Mesendoderm (in vitro differentiated cells): ENCODE data around the gene SLC4A11.

ENCODE experiments used
- DNase-seq: peaks from one replicate; pipeline ENCODE4 v3.0.0; 2013
- H2AK5ac ChIP-seq: 2 replicates; pipeline ENCODE4 v1.6.1; 2013; ENCODE audit warnings: low read length, inconsistent platforms
- H2BK120ac ChIP-seq: 2 replicates; pipeline ENCODE4 v1.6.1; 2013; ENCODE audit warnings: low read depth, mild to moderate bottlenecking, low read length, moderate library complexity, mixed read lengths
- H2BK15ac ChIP-seq: replicated peaks from 2 replicates; pipeline ENCODE4 v1.6.1; 2013; ENCODE audit warnings: low read depth, mild to moderate bottlenecking, moderate library complexity
- H2BK5ac ChIP-seq: 2 replicates; pipeline ENCODE4 v1.6.1; 2013; ENCODE audit warnings: low read length, inconsistent platforms
- H3K18ac ChIP-seq: 2 replicates; pipeline ENCODE4 v1.6.1; 2013; ENCODE audit warnings: mild to moderate bottlenecking, low read length, mixed read lengths
- H3K23ac ChIP-seq: one replicate; pipeline ENCODE4 v1.6.1; 2013; ENCODE audit warnings: low read length
- H3K27ac ChIP-seq: 2 replicates; pipeline ENCODE4 v1.5.1; 2013; ENCODE audit warnings: low read depth, mild to moderate bottlenecking, inconsistent platforms, low read length, moderate library complexity
- H3K27me3 ChIP-seq: 2 replicates; pipeline ENCODE4 v1.6.1; 2013; ENCODE audit warnings: low read length, control low read depth, mild to moderate bottlenecking, inconsistent platforms; ENCODE audit not compliant: insufficient read depth, poor library complexity
- H3K36me3 ChIP-seq: 2 replicates; pipeline ENCODE4 v1.6.1; 2013; ENCODE audit warnings: low read length, inconsistent platforms; ENCODE audit not compliant: control insufficient read depth, insufficient read depth
- H3K4ac ChIP-seq: one replicate; pipeline ENCODE4 v1.6.1; 2013; ENCODE audit warnings: low read depth, mild to moderate bottlenecking, low read length, moderate library complexity
- H3K4me1 ChIP-seq: 2 replicates; pipeline ENCODE4 v1.6.1; 2013; ENCODE audit warnings: low read depth, low read length, inconsistent platforms; ENCODE audit not compliant: control insufficient read depth
- H3K4me2 ChIP-seq: 2 replicates; pipeline ENCODE4 v1.6.1; 2013; ENCODE audit warnings: low read length
- H3K4me3 ChIP-seq: 2 replicates; pipeline ENCODE4 v1.5.1; 2013; ENCODE audit warnings: mild to moderate bottlenecking, low read length
- H3K56ac ChIP-seq: one replicate; pipeline ENCODE4 v1.6.1; 2013; ENCODE audit warnings: low read length
- H3K79me1 ChIP-seq: 2 replicates; pipeline ENCODE4 v1.6.1; 2013; ENCODE audit warnings: low read length, inconsistent platforms
- H3K79me2 ChIP-seq: 2 replicates; pipeline ENCODE4 v1.6.1; 2013; ENCODE audit warnings: mild to moderate bottlenecking, low read length; ENCODE audit not compliant: control insufficient read depth, insufficient read depth
- H3K9ac ChIP-seq: 2 replicates; pipeline ENCODE4 v1.6.1; 2013; ENCODE audit warnings: low read length, inconsistent platforms
- H4K5ac ChIP-seq: one replicate; pipeline ENCODE4 v1.6.1; 2013; ENCODE audit warnings: low read length
- H4K8ac ChIP-seq: one replicate; pipeline ENCODE4 v1.6.1; 2013; ENCODE audit warnings: low read depth, mild to moderate bottlenecking, control low read depth, low read length, moderate library complexity
- WGBS: extraction: QIAGEN DNeasy Blood & Tissue Kit; methylation state at CpG from one replicate; pipeline ENCODE4 v1.1.7; 2013; ENCODE audit warnings: low lambda C conversion rate, missing lambda C conversion rate; ENCODE audit not compliant: insufficient coverage; ENCODE audit errors: extremely low coverage; 5-methylcytosine and 5-hydroxymethylcytosine counted together

SLC4A11 gene

DNA sequence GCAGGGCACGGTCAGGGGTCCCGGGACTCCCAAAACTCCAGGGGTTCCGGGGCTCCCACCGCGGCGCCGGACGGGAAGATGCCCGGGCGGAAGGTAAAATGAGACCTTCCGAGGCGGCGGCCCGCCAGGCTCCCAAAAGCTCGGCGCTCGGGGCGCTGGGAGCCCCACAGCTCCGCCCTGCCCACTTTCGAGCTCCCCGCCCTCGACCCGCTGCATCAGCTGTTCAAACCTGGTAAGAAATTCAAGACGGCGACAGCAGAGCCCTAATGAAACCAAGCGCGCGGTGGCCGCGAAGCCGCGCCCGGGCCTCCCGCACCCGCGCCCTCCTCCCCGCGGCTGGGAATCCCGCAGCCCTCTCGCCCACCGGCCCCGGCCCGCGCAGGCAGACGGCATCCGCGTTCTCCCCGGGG is 369 bp downstream of the SLC4A11 start:
- H3K27ac ChIP-seq = no peak overlapping the region
- no peak overlapping the region for H3K4ac ChIP-seq
- peak overlapping the region; percentile 45 for H3K4me3 ChIP-seq
- no peak overlapping the region for H2BK5ac ChIP-seq
- peak overlapping the region; percentile 60 for H3K9ac ChIP-seq
- no peak overlapping the region for H4K8ac ChIP-seq
- peaks cover 9% of the 10 kb centered on the region for H3K27me3 ChIP-seq
- H4K5ac ChIP-seq = no peak overlapping the region
- H3K36me3 ChIP-seq = no peaks in the 10 kb centered on the region
- H3K4me1 ChIP-seq = no peaks in the 10 kb centered on the region
- no peaks in the 10 kb centered on the region for H3K79me2 ChIP-seq
- H2BK15ac ChIP-seq = no peak overlapping the region
- H3K23ac ChIP-seq = peak overlapping the region; percentile 24
- no CpG with 5 or more reads among the region's 48 CpGs for WGBS
- no peak overlapping the region for H3K18ac ChIP-seq
- H3K4me2 ChIP-seq = peak overlapping the region; percentile 86
- no peaks in the 10 kb centered on the region for H3K79me1 ChIP-seq
- H2AK5ac ChIP-seq = no peak overlapping the region
- DNase-seq = no peak
- H2BK120ac ChIP-seq = no peak overlapping the region
- H3K56ac ChIP-seq = peak overlapping the region; percentile 76

DNA sequence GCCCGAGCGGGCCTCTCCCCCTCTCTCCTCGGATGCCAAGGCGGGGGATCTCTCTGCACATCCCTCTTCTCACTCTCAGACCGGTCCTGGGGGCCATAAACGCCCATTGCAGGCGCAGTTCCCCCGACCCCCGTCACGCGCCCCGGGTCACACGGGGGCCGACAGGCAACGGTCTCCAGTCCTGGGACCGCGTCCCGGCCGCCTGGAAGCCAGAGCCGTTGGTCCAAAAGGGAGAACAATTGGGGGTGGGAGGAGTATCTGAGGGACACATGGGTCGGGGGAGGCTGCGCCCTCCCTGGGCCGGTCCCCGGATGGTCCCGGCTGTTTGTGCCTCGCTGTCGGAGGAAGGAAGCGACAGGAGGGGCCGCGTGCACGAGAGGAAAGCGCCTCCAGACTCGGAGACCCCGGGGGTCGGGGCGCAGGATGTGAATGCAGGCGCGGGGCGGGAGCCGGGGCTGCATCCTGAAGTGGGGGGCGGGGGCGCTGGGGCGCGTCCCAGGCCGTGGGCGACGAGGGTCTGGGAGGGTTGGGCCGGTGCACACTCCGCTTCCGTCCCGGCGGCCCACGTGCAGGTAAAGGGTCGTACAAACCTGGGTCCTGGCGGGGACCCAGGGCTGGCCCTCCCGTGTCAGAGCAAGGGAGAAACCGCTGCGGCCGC is 903 bp downstream of the SLC4A11 start:
- no peak overlapping the region for H2BK15ac ChIP-seq
- no CpG with 5 or more reads among the region's 59 CpGs for WGBS
- H2BK120ac ChIP-seq = no peak overlapping the region

DNA sequence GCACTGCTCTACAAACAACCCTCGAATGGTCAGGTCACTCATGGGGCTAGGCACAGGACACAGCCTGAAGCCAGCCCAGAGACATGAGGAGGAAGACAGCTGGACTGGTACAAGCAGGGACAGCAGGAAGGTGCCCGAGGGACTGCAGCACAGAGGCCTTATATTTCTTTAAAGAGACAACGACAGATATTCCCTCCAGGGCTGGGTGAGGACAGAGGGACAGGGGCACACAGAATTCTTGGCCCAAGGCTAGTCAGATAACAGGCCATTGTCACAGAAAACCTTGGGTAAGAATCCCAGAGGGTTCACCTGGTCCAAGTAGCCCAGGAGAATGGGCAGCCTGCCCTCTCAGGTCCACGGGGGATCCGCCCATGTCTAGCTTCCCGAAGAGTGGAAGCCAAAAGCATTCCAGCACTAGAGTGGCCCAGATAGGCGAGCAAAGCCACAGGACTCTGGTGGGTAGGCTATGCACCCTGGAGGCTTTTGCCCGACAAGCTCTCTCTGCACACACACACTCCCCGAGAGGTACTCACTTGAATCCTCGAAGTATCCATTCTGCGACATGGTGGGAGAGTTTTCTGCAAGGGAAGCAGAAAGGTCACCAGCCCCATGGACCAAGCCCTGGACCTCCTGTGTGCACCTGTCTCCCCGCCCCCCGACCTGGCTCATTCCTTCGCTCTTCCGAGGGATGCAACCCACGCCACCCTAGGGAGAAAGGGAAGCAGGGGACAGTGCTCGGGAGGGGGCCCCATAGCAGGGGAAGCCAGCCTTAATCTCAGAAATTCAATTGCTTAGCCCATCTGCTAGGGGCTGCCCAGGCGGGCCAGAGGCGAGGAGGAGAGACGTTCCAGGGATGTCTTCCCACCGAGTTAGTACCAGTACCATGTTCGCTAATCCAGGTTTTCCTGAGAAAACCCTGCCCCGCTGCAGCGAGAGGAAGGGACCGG is 1.7 kb downstream of the SLC4A11 start:
- no peak for DNase-seq
- no peak overlapping the region for H3K4me2 ChIP-seq
- no peak overlapping the region for H4K8ac ChIP-seq
- H2BK15ac ChIP-seq = no peak overlapping the region
- H3K36me3 ChIP-seq = no peaks in the 10 kb centered on the region
- WGBS = no CpG with 5 or more reads among the region's 25 CpGs
- H3K79me2 ChIP-seq = no peaks in the 10 kb centered on the region
- no peak overlapping the region for H3K4me3 ChIP-seq
- no peak overlapping the region for H3K9ac ChIP-seq
- peaks cover 9% of the 10 kb centered on the region for H3K27me3 ChIP-seq
- H3K18ac ChIP-seq = no peak overlapping the region
- no peak overlapping the region for H4K5ac ChIP-seq
- H3K56ac ChIP-seq = no peak overlapping the region
- no peak overlapping the region for H2BK120ac ChIP-seq
- H2AK5ac ChIP-seq = no peak overlapping the region
- no peaks in the 10 kb centered on the region for H3K79me1 ChIP-seq
- no peak overlapping the region for H2BK5ac ChIP-seq
- H3K4me1 ChIP-seq = no peaks in the 10 kb centered on the region
- H3K23ac ChIP-seq = no peak overlapping the region
- no peak overlapping the region for H3K4ac ChIP-seq
- H3K27ac ChIP-seq = no peak overlapping the region

More for the DNA sequence above, 903 bp downstream of the SLC4A11 start:
- Histone ChIP-seq H3K4ac (no peak overlapping the region), H3K4me2 (peak overlapping the region; percentile 86), H3K27ac (no peak overlapping the region), H3K4me1 (no peaks in the 10 kb centered on the region), H3K9ac (peak overlapping the region; percentile 60), H3K36me3 (no peaks in the 10 kb centered on the region), H2AK5ac (no peak overlapping the region), H3K27me3 (peaks cover 9% of the 10 kb centered on the region), H3K23ac (no peak overlapping the region), H3K79me2 (no peaks in the 10 kb centered on the region), H3K18ac (no peak overlapping the region), H2BK5ac (no peak overlapping the region), H4K8ac (no peak overlapping the region), H4K5ac (no peak overlapping the region), H3K56ac (peak overlapping the region; percentile 54), H3K79me1 (no peaks in the 10 kb centered on the region), H3K4me3 (peak overlapping the region; percentile 6)
- DNase-seq = no peak

DNA sequence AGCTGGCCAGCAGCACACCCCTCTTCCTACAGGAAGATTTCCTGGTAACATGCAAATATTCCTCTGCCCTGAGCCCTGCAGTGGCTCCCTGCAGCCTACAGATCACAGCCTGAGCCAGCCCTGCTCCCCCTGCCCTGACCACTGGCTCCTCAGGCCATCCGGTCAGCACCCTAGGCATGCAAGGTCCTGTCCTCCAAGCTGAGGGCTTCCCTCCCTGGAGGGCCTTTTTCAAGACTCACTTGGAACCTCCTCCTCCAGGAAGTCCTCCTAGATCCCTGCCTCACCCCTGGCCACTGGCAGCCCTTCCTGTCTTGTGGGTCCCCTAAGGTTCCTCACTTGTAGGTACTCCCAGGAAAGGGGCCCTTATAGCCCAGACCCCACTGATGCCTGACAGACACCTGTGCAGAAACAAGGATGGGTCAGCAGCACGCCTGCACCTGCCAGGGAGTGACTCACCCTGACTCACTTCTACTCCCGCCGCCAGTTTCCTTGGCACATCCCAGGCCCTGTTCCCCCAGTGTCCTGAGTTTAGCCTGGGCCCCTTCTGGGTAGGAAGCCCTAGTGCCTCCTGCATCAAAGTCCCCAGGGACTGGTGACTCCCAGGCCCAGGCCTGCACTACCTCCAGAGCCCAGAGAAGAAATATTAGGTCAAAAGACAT is 3.2 kb downstream of the SLC4A11 start:
- WGBS = no CpG with 5 or more reads among the region's 4 CpGs

DNA sequence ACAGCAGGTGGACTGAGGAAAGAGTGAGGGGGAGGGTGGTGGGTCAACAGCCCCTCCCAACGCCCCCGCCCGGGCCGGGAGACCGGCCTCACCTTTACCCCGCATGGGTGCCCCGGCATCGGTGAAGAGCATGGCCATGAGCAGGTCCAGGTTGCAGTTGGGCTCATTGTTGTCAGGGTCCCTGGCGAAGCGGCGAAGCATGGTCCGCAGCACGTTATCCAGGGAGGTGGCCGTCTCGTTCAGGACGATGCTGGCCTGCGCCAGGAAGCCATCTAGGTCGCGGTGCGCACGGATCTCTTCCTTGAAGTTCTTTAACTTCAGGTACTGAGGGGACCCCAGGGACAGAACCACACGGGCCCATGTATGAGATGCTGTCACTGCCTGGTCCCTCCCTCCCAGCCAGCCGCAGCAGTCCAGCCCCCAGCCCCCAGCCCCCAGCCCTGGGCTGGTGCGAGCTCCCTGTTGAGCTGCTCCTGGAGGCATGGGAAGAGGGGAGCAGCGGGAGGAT is 4.9 kb downstream of the SLC4A11 start:
- Histone ChIP-seq H2AK5ac (no peak overlapping the region), H4K8ac (no peak overlapping the region), H3K36me3 (no peaks in the 10 kb centered on the region), H3K4me1 (no peaks in the 10 kb centered on the region), H3K18ac (no peak overlapping the region), H2BK15ac (no peak overlapping the region), H3K56ac (no peak overlapping the region), H3K4me2 (no peak overlapping the region), H3K4me3 (no peak overlapping the region), H3K79me1 (no peaks in the 10 kb centered on the region), H2BK120ac (no peak overlapping the region), H3K27me3 (peaks cover 9% of the 10 kb centered on the region), H3K23ac (no peak overlapping the region), H4K5ac (no peak overlapping the region), H2BK5ac (no peak overlapping the region), H3K27ac (no peak overlapping the region), H3K79me2 (no peaks in the 10 kb centered on the region), H3K4ac (no peak overlapping the region), H3K9ac (no peak overlapping the region)
- no CpG with 5 or more reads among the region's 25 CpGs for WGBS
- DNase-seq = no peak

More for the DNA sequence above, 3.2 kb downstream of the SLC4A11 start:
- peaks cover 9% of the 10 kb centered on the region for H3K27me3 ChIP-seq
- H3K4me1 ChIP-seq = no peaks in the 10 kb centered on the region
- H2BK120ac ChIP-seq = no peak overlapping the region
- H3K4me2 ChIP-seq = no peak overlapping the region
- no peak overlapping the region for H3K27ac ChIP-seq
- no peak overlapping the region for H3K56ac ChIP-seq
- H3K4ac ChIP-seq = no peak overlapping the region
- H2AK5ac ChIP-seq = no peak overlapping the region
- H3K79me2 ChIP-seq = no peaks in the 10 kb centered on the region
- DNase-seq = no peak
- no peak overlapping the region for H3K23ac ChIP-seq
- no peak overlapping the region for H2BK5ac ChIP-seq
- H3K18ac ChIP-seq = no peak overlapping the region
- no peak overlapping the region for H2BK15ac ChIP-seq
- no peaks in the 10 kb centered on the region for H3K36me3 ChIP-seq
- H3K4me3 ChIP-seq = no peak overlapping the region
- no peak overlapping the region for H4K5ac ChIP-seq
- H4K8ac ChIP-seq = no peak overlapping the region
- H3K9ac ChIP-seq = no peak overlapping the region
- no peaks in the 10 kb centered on the region for H3K79me1 ChIP-seq
